PC-3 (cell line): Measurements from ENCODE around the gene DCP1B.

ENCODE experiments used
- CTCF ChIP-seq: fragments of 300-600 bp; sonication (generic); conservative IDR thresholded peaks from 2 replicates; pipeline ENCODE4 v1.5.1; 2017; ENCODE audit warnings: antibody characterized with exemption, low read depth, mild to moderate bottlenecking, low read length
- EZH2 ChIP-seq: fragments of 300-600 bp; sonication (generic); IDR thresholded peaks from one replicate; pipeline ENCODE4 v1.6.1; 2017; ENCODE audit warnings: antibody characterized with exemption, mild to moderate bottlenecking, low read length; ENCODE audit not compliant: unreplicated experiment

GRCh38 chr12:2013527-2014223, 9.4 kb upstream of the DCP1B start:
- TF ChIP-seq CTCF (no peak), EZH2 (no peak)
